HPDE6-E6E7 (cell line): ENCODE results near the gene ANKRD26.

ENCODE experiments used
- DNase-seq: peaks from one replicate; pipeline ENCODE4 v3.0.0; 2011; ENCODE audit warnings: missing footprints; ENCODE audit errors: extremely low spot score

Gene ANKRD26

DNA sequence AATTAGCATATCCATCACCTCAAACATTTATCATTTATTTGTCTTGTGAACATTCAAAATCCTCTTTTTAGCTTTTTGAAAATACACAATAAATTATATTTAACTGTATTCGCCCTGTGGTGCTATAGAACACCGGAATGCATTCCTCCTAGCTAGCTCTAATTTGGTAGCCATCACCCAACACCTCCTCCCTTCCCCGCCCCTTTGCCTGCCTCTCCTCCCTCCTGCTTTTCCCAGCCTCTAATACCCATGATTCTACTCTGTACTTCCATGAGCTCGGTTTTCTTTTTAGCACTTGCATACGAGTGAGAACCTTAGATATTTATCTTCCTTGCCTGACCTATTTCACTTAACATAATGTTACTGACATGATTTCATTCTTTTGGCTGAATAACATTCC is 80.1 kb downstream of the ANKRD26 start:
- no peak for DNase-seq

DNA sequence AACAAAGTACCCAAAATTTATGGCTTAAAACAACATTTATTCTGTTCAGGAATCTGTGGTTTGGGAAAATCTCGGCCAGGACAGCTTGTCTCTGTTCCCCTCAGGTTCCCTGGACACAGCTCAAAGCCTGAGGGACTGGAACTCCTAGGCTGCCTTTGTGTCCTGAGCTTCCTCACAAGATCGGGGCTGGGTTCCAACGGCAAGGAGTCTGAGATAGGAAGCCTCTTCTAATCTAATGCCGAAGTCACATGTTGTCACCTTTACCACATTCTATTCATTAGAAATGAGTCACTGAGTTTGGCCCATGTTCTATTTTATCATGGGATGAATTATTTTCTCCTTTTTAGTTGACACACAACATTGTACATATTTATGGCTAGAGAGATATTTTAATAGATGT is 80.5 kb downstream of the ANKRD26 start:
- DNase-seq, result no peak

DNA sequence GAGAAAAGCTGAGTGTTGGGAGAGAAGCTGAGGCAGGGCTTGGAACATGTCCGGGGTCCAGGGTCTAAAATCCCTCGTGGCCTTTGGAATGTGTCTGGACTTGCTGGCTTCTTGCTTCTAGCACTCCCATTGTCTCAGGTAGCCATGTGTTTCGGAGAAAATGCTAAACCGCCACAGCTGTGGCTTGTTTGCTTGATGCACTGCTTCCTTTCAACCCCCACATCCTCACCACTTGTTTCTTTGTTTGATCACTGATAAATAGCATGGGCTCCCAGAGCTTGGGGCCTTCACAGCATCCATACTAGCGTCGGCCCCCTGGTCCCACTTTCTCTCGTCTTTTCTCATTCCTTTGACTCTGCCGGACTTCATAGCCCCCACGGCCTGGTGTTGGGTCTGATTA is 102.7 kb downstream of the ANKRD26 start:
- DNase-seq, result no peak

DNA sequence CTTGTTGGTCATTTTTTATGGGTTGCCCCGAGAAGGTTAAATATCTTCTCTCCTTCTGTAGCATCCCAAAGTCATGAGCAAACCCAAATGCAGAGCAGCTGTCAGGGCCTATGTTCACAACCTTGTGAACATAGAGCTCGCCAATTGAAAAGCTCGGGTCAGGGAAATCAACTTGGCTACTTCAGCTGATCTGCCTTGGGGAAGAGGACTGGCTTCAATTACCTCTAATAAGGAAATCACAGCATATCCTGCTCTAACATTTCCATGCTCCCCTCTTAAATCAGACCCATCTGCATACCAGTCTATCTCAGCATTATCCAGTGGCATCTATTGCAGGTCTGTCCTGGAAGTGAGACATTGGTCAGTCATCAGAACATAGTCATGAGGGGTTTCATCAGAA is 105.6 kb downstream of the ANKRD26 start:
- DNase-seq, result no peak

DNA sequence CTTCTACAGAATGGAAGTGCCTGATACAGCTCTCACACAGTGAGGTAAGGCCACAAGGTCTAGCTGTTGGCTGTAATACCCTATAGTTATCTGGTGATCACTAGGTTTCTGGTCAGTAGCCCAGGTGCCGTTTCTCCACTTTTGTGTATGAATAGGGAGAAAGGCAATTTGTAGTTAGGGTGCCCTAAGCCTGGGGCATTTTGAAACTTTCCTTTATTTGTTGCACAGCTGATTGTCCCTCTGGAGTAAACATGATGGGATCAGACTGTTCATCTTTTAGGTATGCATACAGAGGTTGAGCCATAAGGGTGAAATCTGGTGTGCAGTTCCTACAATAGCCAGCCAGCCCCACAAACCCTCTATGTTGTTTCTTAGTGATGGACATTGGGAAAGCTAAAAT is 112.4 kb downstream of the ANKRD26 start:
- DNase-seq, result no peak

DNA sequence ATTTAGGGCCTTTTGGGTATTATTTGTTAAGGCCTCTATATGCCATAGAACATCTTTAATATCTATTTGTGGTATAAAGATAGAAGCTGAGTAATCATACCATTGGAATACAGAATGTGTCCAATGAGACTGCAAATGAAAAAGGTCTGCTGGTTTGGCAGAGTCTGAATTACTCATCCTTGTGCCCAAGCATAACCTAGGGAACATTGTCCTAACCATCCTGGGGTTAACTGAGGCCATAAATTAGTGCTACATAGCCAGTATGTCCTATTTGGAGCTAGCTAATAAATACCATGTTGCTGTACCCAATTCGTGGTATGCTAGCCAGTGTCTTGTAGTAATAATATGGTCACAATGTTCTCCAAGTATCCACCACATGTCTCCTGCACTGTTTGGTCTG is 117.1 kb downstream of the ANKRD26 start:
- no peak for DNase-seq

DNA sequence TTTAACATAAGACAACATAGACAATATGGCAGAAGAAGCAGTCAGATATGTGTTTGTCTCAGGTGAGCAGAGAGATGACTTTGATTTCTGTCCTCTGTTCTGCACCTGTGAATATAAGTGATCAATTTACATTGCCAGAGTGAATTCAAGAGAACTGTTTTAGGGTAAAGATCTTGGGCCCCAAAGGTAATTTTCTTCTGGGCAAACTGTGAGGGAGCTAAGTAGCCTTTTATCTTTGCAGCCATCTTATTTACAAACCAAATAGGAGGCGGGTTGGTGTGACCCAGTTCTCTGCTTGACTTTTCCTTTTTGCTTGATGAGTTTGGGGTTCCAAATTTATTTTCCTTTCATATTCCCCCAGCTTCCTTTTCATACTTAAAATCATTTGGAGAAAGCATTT is 118.2 kb downstream of the ANKRD26 start:
- no peak for DNase-seq

DNA sequence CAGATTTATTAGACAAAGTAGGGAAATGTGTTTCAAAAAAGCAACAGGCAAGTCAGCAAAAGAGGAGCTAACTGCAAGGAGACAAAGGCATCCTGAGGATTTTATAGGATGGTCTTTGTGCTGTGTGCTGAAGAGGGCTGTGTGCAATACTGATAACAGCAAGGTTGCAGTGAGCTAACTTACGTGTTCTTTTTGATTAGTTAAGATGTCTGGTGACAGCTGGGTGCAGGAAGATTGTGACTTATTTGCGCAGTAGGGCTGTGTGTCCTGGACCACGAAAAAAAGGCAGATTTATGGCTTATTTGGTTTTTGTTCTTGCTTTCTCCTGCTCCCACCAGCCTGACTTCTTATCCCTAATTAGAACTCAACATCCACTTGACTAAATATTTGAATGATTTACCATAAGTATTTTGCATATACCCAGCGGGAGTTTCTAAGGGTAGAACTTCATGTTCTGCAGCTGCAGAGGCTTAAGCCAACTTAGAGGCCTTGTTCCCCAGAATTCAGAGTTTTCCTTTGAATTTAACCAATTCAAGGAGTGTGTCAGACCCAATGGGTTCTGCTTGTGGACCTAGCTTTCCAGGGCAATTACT is 119.0 kb downstream of the ANKRD26 start:
- no peak for DNase-seq

DNA sequence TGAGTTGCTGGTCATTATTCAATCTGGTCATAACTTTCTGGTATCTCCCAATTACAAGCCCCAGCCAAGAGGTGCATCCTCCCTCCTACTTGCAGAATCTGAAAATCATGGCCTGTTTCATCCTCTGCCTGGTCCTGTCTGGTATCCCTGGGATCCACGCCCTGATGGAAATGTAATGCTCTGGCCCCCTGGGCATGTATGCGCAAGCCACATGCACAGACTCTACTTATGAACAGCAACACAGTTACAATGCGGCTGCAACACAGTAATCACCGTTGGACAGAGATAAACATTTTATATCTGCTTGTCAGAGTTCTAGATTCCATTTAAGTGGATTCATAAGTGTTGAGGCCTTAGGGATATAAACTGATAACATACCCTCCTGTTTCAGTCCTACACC is 121.8 kb downstream of the ANKRD26 start:
- no peak for DNase-seq

DNA sequence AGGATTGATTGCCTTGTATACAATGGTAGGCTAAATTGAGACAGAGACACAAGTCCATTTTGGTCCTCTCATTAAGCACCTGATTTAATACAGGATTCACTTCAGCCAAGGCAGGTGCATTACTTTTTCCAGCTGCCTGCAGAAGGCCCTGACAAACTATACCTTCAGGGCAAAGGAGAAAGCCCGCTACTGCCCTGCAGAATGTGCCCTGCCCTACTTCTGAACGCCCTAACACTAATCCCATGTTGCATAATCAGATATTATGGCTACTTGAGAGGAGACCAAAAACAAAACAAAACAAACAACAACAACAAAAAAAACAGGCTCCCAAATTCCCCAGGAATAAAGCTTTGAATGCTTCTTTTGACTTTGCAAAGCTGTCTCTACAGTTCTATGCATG is 122.7 kb downstream of the ANKRD26 start:
- no peak for DNase-seq

DNA sequence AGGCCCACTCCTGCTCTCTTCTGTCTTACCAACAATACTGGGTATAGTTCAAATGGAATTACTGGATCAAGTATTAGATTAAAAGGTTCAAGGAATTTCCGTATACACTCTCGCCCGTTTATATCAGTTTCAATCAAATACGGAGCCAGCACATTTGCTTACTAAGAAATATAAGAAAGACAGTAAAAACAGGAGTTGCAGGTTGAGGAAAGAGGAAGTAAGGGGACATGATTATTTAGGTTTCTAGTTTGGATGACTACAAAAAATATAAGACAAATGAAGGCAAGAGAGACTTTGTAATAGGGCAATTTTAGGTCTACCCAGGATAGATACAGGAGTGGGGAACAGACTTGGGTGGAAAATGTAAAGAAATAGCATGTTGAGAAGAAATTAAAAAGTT is 129.6 kb downstream of the ANKRD26 start:
- no peak for DNase-seq

DNA sequence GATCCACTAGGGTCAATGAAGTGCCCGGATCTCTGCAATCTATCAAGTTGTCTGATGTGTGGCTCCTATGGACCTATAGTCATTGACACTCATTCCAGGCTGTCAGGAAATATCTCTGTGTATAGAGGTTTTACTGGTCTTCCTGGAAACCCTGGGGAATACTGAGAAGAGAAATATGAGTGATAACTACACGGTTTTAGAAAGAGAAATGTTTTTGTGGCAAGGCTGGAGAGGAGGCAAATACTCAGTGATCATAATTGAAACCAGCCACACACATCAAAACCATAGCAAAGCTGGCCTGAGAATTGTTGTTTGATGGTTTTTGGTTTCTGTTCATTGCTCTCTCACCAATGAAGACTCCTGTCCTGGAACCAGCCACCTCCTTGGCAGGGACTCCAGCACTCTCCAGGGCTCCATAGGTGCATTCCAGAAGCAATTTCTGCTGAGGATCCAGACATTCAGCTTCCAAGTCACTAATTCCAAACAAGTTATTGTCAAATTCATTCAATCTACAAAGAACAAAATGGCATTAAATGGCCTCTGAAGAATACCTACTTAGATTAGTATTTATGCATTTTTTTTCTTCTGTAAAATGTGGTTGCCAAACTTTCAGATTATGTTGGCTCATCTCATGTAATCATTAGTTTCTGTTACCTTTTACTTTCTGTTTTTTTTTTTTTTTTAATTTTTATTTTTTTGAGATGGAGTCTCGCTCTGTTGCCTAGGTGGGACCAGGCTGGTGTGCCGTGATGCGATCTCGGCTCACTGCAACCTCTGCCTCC is 131.0 kb downstream of the ANKRD26 start:
- DNase-seq, result no peak

DNA sequence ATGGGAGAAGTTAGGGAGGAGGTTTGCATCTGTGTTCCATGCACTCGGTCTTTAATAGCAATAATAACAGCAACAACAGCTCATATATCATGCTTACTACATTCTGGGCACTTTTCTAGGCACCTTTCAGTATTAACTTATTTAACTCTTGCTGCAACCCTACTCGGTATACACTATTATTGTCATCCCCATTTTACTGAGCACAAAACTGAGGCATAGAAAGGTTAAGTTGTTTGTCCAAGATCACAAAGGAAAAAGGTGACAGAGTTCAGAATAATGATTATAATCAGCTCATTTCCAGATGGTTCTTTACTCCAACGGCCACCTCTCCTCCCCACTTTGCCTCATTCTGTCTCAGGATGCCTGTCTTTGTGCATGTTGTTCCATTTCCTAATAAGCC is 137.5 kb downstream of the ANKRD26 start:
- no peak for DNase-seq

DNA sequence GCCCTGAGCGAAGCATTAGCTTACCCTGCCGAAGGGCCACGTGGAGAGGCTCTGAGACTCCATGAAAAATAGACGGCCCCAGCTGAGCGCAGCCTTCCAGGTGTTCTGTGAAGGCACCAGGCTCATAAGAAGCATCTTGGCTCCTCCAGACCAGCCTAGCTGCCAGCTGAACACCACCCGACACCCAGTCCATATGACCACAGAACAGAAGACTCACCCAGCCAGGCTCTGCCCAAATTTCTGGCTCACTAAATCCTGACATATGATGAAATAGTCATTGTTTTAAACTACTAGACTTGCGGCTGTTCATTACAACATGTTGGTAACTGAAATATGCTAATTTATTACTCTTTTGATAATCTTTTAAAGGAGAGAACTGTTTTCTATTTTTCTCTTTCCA is 140.0 kb downstream of the ANKRD26 start:
- DNase-seq, result no peak

DNA sequence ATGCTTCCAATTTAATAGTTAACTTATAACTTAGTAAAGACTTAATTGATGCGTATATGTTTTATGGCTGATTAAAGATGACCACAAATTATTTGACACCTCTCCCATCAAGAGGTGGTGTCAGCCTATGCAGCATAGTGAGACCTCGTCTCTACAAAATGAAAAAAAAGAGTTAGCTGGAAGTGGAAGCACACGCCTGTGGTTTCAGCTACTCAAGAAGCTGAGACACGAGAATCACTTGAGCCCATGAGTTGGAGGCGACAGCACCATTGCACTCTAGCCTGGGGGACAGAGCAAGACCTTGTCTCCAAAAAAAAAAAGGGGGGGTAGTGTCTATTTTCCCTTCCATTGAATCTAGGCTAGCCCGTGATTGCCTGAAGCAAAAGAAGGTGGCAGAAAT is 140.5 kb downstream of the ANKRD26 start:
- DNase-seq, result no peak
